Effector memory CD4-positive, alpha-beta T cell (primary cell): ENCODE results near the gene AGPAT1.
"Not testable (repeated sequence)": the region's sequence is repeated elsewhere in the genome, so short reads cannot be mapped to it uniquely, and the experiment has no call there.

Source experiments
- DNase-seq, 3 donors: peaks; one replicate each; pipeline ENCODE4 v3.0.0-alpha.2; 2020
- H3K27ac ChIP-seq: 2 replicates; pipeline ENCODE4 v1.7.0; 2013; ENCODE audit warnings: mild to moderate bottlenecking, low read length, moderate library complexity; ENCODE audit not compliant: insufficient read depth, poor library complexity, severe bottlenecking
- H3K27me3 ChIP-seq: replicated peaks from 2 replicates; pipeline ENCODE4 v1.7.0; 2013; ENCODE audit warnings: mild to moderate bottlenecking, low read length; ENCODE audit not compliant: insufficient read depth, control insufficient read depth, poor library complexity, severe bottlenecking
- H3K36me3 ChIP-seq: 2 replicates; pipeline ENCODE4 v1.7.0; 2013; ENCODE audit warnings: mild to moderate bottlenecking, low read length, moderate library complexity; ENCODE audit not compliant: control insufficient read depth, insufficient read depth
- H3K4me1 ChIP-seq: 2 replicates; pipeline ENCODE4 v1.7.0; 2013; ENCODE audit warnings: low read length, mild to moderate bottlenecking; ENCODE audit not compliant: control insufficient read depth, insufficient read depth, poor library complexity, severe bottlenecking
- H3K4me3 ChIP-seq: 2 replicates; pipeline ENCODE4 v1.7.0; 2013; ENCODE audit warnings: low read length, low read depth, mild to moderate bottlenecking; ENCODE audit not compliant: insufficient read depth, poor library complexity, severe bottlenecking
- H3K9me3 ChIP-seq: 2 replicates; pipeline ENCODE4 v1.7.0; 2013; ENCODE audit warnings: mild to moderate bottlenecking, low read length, moderate library complexity; ENCODE audit not compliant: control insufficient read depth

Gene AGPAT1

DNA sequence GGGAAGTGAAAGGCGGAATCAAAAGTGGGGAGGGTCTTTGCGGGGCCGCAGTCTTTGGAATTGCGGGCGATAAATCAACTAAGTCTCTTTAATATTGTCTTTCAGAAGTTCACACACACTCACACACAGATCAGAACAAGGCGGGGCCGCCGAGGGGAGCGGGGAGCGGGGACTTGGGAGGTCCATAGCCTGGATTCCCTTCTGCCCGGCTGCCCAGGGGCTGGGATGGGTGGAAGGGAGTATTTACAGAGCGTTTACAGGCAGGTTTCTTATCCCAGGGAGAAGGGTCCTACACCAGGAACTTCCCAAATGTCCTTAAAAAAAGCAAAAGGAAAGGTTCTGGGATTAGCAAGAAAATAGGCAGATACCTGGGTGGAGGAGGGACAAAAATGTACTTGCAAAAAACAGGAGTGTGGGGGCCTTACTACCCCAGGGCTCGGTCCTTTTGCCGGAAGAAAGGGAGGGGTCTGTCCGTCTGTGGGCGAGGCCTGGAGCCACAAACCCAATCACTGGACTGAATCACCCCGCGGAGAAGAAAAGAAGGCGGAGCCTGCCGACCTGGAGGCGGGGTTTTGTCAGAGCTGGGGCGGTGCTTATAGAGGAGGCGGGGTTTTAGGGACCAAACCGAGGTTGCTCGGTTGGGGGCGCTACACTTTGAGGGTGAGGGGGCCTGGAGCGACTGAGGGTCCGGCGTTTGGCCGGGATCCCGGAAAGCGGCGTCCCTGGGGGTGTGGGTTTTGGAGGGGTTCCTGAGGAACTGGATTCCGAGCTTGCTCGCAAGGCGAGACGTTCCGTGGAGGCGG lies 27.4 kb downstream of the AGPAT1 start:
- Histone ChIP-seq H3K9me3 (no peaks in the 10 kb centered on the region), H3K27ac (no peak overlapping the region), H3K4me1 (peaks cover 7% of the 10 kb centered on the region), H3K4me3 (peak overlapping the region; percentile 45), H3K27me3 (peaks cover 11% of the 10 kb centered on the region), H3K36me3 (no peaks in the 10 kb centered on the region)
- peak; percentile 38 to 50 (median 45) for DNase-seq

DNA sequence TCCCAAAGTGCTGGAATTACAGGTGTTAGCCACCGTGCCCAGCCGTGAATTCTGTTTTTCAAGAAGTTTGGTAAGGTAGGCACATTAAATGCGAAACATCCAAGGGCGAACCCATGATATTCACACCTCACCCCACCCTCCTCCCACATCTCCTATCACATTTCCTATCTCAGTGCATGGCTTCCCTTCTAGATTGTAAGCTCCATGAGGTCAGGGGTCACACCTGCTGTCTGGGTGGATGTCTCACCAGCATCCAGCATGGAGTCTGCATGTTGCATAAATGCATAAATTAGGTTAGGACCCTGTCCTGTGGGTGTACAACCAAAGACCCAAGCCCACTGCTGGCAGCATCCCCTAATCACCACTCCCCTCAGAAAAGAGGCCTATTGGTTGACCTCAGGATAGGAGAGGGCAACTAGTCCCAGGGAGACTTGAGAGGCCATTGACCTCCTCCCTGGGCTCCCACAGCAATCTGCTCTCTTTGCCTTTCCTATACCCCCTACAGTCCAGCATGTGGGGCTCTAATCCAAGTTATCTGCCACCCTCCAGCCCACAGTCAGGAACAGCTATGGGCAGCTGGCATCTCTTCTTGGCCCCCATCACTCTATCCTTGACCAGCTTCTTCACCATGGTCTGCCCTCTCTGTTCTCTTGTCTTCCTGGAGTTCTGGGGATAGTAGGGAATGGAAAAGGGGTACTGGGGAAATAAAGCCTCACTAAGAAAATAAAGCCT lies 28.3 kb downstream of the AGPAT1 start:
- Histone ChIP-seq H3K4me3 (no peak overlapping the region), H3K27ac (no peak overlapping the region), H3K36me3 (no peaks in the 10 kb centered on the region), H3K4me1 (peaks cover 7% of the 10 kb centered on the region), H3K9me3 (no peaks in the 10 kb centered on the region), H3K27me3 (peaks cover 11% of the 10 kb centered on the region)
- DNase-seq: no peak

DNA sequence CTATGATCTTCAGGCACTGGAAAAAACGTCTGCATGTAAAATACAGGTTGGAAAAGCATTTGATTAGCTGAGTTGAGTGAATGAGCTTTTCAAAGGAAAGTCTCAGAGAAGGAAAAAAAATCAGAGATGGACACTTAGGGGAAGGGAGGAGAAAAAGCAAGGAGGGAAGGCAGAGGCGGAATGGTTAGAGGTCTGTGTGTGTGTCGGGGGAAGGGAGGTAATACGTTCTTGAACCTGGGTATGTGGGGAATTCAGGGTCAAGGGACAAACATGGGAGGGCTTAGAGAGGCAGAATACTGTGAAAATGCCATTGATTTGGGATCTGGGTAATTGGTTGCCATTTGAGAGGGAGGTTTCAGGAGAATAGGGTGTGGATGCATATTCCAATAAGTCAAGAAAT lies 29.2 kb downstream of the AGPAT1 start:
- H3K4me3 ChIP-seq: no peak overlapping the region
- peaks cover 7% of the 10 kb centered on the region for H3K4me1 ChIP-seq
- no peak overlapping the region for H3K27ac ChIP-seq
- H3K27me3 ChIP-seq: peaks cover 11% of the 10 kb centered on the region
- H3K9me3 ChIP-seq: no peaks in the 10 kb centered on the region
- H3K36me3 ChIP-seq: no peaks in the 10 kb centered on the region
- no peak for DNase-seq

DNA sequence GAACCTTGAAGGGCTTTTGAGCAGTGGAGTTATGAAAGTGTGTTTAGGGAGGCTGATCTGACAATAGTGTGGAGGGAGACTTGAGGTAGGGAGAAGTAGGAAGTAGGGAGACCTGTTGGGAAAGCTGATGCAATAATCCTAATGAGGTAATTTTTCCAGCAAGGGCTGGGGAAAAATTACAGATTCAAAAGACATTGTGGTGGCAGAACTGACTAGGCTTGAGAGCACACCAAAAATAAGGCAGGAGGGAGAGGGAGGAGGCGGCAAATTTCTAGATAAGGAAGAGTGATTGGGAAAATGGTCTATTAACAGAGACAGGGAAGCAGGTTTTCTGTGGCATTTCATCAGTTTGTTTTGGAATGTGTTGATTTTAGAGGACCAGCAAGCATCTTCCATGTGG lies 29.6 kb downstream of the AGPAT1 start:
- H3K36me3 ChIP-seq: no peaks in the 10 kb centered on the region
- H3K27ac ChIP-seq: no peak overlapping the region
- H3K27me3 ChIP-seq: peaks cover 11% of the 10 kb centered on the region
- H3K4me1 ChIP-seq: peaks cover 7% of the 10 kb centered on the region
- H3K9me3 ChIP-seq: no peaks in the 10 kb centered on the region
- DNase-seq: no peak
- H3K4me3 ChIP-seq: no peak overlapping the region

DNA sequence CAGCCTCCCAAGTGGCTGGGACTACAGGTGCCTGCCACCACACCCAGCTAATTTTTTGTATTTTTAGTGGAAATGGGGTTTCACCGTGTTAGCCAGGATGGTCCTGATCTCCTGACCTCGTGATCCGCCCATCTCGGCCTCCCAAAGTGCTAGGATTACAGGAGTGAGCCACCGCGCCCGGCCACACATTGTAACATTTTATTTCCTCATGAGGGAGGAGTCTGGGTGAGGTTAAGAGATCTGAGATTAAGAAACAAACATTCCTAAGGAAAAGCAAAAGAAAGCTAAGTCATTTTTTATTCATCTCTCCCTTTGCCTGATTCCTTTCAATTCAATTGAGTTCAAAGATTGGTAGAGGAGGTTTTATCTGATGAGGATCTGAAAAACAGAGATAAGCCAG lies 31.6 kb downstream of the AGPAT1 start:
- H3K27ac ChIP-seq: not testable (repeated sequence)

DNA sequence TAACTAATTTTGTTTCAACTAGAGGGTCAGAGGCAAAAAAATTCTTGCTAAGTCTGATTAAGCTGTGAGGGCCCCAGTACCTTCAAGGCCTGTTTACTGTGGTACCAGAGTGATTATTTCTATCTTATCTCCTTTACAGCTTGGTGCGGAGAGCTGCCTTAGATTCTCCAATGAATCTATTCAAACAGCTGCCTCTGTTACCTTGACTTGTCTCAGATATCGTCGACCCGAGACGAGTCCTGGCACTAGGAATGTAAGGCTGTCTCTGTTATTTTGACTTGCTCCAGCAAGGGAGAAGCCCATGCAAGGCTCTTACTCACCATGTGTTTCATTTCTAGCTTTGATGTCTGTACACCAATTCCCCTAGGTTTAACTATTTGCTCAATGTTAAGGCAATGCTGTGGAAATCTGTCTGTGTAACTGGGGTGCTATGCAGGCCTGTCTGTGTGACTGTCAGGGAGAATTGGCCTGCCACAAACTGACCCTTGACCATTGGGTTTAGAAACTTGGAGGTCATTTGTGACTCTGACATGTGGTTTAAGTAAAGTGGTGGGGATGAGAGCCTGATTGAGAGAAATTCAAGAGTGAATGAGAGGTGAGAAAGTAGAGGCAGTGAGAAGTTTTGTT lies 35.4 kb downstream of the AGPAT1 start:
- Histone ChIP-seq H3K36me3 (no peaks in the 10 kb centered on the region), H3K4me1 (no peaks in the 10 kb centered on the region), H3K4me3 (no peak overlapping the region), H3K9me3 (no peaks in the 10 kb centered on the region), H3K27me3 (no peaks in the 10 kb centered on the region), H3K27ac (no peak overlapping the region)
- DNase-seq: no peak

More for the DNA sequence above, 31.6 kb downstream of the AGPAT1 start:
- DNase-seq, H3K4me1 ChIP-seq, H3K36me3 ChIP-seq, H3K9me3 ChIP-seq, H3K27me3 ChIP-seq, H3K4me3 ChIP-seq: not testable (repeated sequence)

DNA sequence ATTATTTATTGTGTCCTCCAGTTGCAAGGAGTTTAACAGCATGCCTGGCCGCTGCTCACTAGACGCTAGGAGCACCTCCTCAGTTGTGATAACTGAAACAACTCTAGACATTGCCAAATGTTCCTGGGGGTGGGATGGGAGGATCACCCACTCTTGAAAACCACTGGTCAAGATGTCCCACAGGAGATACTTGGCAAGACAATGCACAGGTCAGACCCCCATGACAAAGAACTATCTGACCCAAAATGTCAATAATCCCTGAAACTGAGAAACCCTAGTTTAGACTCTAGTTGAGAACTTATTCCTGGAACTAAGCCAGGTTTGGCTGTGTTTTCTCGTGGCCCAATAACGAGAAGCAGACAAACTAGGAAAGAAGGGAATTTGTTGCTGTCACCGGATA lies 36.3 kb downstream of the AGPAT1 start:
- H3K27ac ChIP-seq: no peak overlapping the region
- no peaks in the 10 kb centered on the region for H3K27me3 ChIP-seq
- H3K4me1 ChIP-seq: no peaks in the 10 kb centered on the region
- no peaks in the 10 kb centered on the region for H3K9me3 ChIP-seq
- H3K4me3 ChIP-seq: no peak overlapping the region
- no peak for DNase-seq
- no peaks in the 10 kb centered on the region for H3K36me3 ChIP-seq

DNA sequence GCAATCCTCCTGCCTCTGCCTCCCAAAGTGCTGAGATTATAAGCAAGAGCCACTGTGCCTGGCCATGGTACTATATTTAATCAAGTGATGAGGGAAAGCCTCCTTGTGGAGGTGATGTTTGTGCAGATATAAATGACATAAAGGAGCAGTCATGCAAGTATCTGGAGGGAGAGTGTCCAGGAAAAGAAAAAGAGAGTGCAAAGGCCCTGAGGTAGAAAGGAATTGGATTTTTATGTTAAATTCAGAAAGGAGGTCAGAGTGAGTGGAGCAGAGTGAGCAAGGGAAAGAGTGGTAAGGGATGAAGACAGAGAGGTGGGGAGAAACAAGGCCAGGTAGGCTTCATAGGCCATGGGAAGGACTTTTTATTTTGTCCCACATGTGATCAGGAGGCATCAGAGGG lies 38.4 kb downstream of the AGPAT1 start:
- Histone ChIP-seq H3K9me3 (no peaks in the 10 kb centered on the region), H3K4me3 (no peak overlapping the region), H3K36me3 (no peaks in the 10 kb centered on the region), H3K4me1 (no peaks in the 10 kb centered on the region), H3K27ac (no peak overlapping the region), H3K27me3 (no peaks in the 10 kb centered on the region)
- DNase-seq: no peak

DNA sequence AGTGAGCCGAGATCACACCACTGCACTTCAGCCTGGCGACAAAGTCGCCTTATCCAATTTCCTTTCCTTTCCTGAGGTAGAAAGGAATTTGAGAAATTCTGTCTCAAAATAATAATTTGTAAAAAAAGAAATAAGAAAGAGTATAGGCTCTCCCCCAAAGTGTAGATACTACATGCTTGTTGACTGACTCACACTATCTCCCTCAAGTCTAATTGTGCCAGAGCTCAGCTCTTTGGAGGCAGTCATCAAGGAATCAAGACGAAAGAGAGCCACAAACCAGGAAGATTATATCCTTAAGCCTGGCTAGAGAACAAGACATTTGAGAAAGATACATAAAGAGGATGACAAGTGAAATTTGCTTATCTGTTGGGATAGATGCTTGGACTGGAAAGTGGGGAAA lies 42.1 kb downstream of the AGPAT1 start:
- Histone ChIP-seq H3K9me3 (no peaks in the 10 kb centered on the region), H3K4me1 (peaks cover 10% of the 10 kb centered on the region), H3K27ac (no peak overlapping the region), H3K4me3 (no peak overlapping the region), H3K36me3 (no peaks in the 10 kb centered on the region), H3K27me3 (no peaks in the 10 kb centered on the region)
- no peak for DNase-seq

DNA sequence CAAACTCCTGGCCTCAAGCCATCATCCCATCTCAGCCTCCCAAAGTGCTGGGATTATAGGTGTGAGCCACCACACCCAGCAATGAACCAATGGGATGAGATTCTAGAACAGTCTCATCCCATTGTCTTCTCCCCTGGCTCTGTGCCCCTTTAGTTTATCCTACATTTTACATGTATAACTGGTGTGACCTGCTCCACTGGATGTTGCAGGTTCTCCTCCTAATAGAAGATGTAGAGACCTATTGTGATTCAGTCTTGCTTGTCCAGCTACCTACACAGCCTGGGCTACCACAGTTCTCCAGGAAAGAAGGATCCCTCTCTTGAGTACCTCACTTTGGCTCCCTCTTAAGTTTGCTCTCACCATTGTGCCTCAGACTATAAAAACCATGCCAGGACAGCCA lies 43.8 kb downstream of the AGPAT1 start:
- Histone ChIP-seq H3K36me3 (no peaks in the 10 kb centered on the region), H3K27me3 (no peaks in the 10 kb centered on the region), H3K4me3 (no peak overlapping the region), H3K4me1 (peaks cover 20% of the 10 kb centered on the region), H3K27ac (no peak overlapping the region), H3K9me3 (no peaks in the 10 kb centered on the region)
- DNase-seq: no peak
